ENCODE results near the gene CXCL5. TPM values are rescaled to one million over a fixed set of nuclear protein-coding genes. Genes with fewer than 3 reads are reported as not detected.

The CXCL5 gene
- total and polyA plus RNA-seq, 2 of the 4 experiments (the other 2 are of a cell fraction), result 0.14 TPM; not detected in 1

GRCh38 chr4:74013264-74013663 is 14.8 kb upstream of the CXCL5 start:
- Histone ChIP-seq H2AFZ (replicated peaks; ENCODE audit: low read length, poor library complexity) (no peak overlapping the region), H3K27me3 (ENCODE audit: control insufficient read depth, insufficient read depth, low read length) (0 out of 2 replicates have a peak, but pooled peaks cover 2% of the 10 kb centered on the region), H2AK9ac (replicated peaks; ENCODE audit: low read depth, low read length, poor library complexity) (no peak overlapping the region), H3K27ac (ENCODE audit: insufficient read depth, low read length) (no peak overlapping the region), H3K14ac (replicated peaks; ENCODE audit: low read depth, low read length) (no peak overlapping the region), H4K5ac (ENCODE audit: low read depth, low read length) (no peak overlapping the region), H3K9me3 (ENCODE audit: control insufficient read depth, insufficient read depth, low read length) (no peaks in the 10 kb centered on the region; the same call in 1 of the 2 replicates), H2BK20ac (ENCODE audit: low read depth, low read length) (no peak overlapping the region), H2AK5ac (ENCODE audit: low read depth, low read length) (no peak overlapping the region), H2BK120ac (ENCODE audit: low read depth, low read length) (no peak overlapping the region), H4K91ac (ENCODE audit: insufficient read depth, low read depth, low read length) (no peak overlapping the region), H3K56ac (ENCODE audit: extremely low read depth, insufficient read depth, low read length) (no peak overlapping the region), H3K9me1 (ENCODE audit: insufficient read depth, low read length) (peaks cover 9% of the 10 kb centered on the region; the same call in 1 of the 2 replicates), H2BK15ac (ENCODE audit: low read depth, low read length) (no peak overlapping the region), H3K79me1 (ENCODE audit: low read depth in 1 of 2, low read length in 2 of 2) (no peaks in the 10 kb centered on the region), H3K4me3 (ENCODE audit: insufficient read depth, low read depth, low read length) (no peak overlapping the region), H4K20me1 (ENCODE audit: insufficient read depth, low read length) (no peaks in the 10 kb centered on the region), H4K8ac (ENCODE audit: low read depth in 2 of 2, low read length in 2 of 2) (no peak overlapping the region), H3K9ac (ENCODE audit: low read depth, low read length) (no peak overlapping the region), H3K4me2 (ENCODE audit: low read depth, low read length) (no peak overlapping the region), H3K36me3 (ENCODE audit: control insufficient read depth, insufficient read depth, low read length) (no peaks in the 10 kb centered on the region), H3K23ac (ENCODE audit: low read depth, low read length) (no peak overlapping the region), H2BK5ac (ENCODE audit: low read depth, low read length, poor library complexity, severe bottlenecking) (no peak overlapping the region), H3K18ac (ENCODE audit: low read depth, low read length) (no peak overlapping the region), H3K4me1 (ENCODE audit: control insufficient read depth, insufficient read depth, low read length) (peaks cover 9% of the 10 kb centered on the region), H3K4ac (ENCODE audit: low read depth, low read length) (no peak overlapping the region)
- ATAC-seq (ENCODE audit: low read depth) (no peak), DNase-seq (no peak)
- intact Hi-C loops (cut with micrococcal nuclease), result no loop called here
- ChIA-PET POLR2A (ENCODE audit: unreplicated experiment) (no interaction called here), CTCF (no interaction called here)
- in situ Hi-C loops (cut with MboI; ENCODE audit: low sequenced_read_pairs), result no loop called here
- TF ChIP-seq RFX5 (IDR thresholded peaks at IDR 0.05; ENCODE audit: low read depth, low read length) (no peak), USF2 (IDR thresholded peaks at IDR 0.05; ENCODE audit: low read depth, low read length) (no peak), CEBPB (IDR thresholded peaks at IDR 0.05; ENCODE audit: low read depth, low read length) (no peak), CHD1 (IDR thresholded peaks at IDR 0.05; ENCODE audit: low read depth, low read length) (no peak), RAD21 (IDR thresholded peaks at IDR 0.05; ENCODE audit: low read length) (no peak), FOS (IDR thresholded peaks at IDR 0.05; ENCODE audit: low read depth, low read length) (no peak), MXI1 (IDR thresholded peaks at IDR 0.05; ENCODE audit: borderline replicate concordance, low read depth, low read length) (no peak), MAZ (IDR thresholded peaks at IDR 0.05; ENCODE audit: borderline replicate concordance, low read depth, low read length) (no peak), NFE2L2 (IDR thresholded peaks at IDR 0.05; ENCODE audit: low read depth, low read length) (no peak), SMC3 (IDR thresholded peaks at IDR 0.05; ENCODE audit: low read depth, low read length) (no peak), RCOR1 (IDR thresholded peaks at IDR 0.05; ENCODE audit: insufficient replicate concordance, low read length) (no peak), CTCF (conservative IDR thresholded peaks at IDR 0.05; ENCODE audit: low read depth, low read length) (no peak), MAFK (IDR thresholded peaks at IDR 0.05; ENCODE audit: low read depth, low read length) (no peak), BHLHE40 (IDR thresholded peaks at IDR 0.05; ENCODE audit: low read depth, low read length) (no peak), POLR2A (IDR thresholded peaks at IDR 0.05; ENCODE audit: low read depth, low read length) (no peak), ELK1 (IDR thresholded peaks at IDR 0.05; ENCODE audit: borderline replicate concordance, low read depth, low read length) (no peak)
- no TSS peak for BruUV-seq (replicated peaks)
- dilution Hi-C loops (cut with HindIII; ENCODE audit: low sequenced_read_pairs, unreplicated experiment), result no loop called here
- no CpG with 5 or more reads among the region's 2 CpGs for WGBS, 2 experiments (ENCODE audit: extremely low coverage in 2 of 2, insufficient read length in 1 of 2)
